Large intestine (tissue), 12 donors: ENCODE data around the gene VAPB. TPM values are rescaled to one million over a fixed set of nuclear protein-coding genes. Genes with fewer than 3 reads are reported as not detected.

Experiments used
- DNase-seq, 2 donors: peaks; one replicate each; pipeline versions ENCODE4 v3.0.0 to v3.0.0-alpha.2; 2013
- H3K27ac ChIP-seq: one replicate; pipeline ENCODE4 v1.5.1; 2013; ENCODE audit warnings: low read length
- H3K27me3 ChIP-seq: 2 replicates; pipeline ENCODE4 v1.6.1; 2013; ENCODE audit warnings: low read length; ENCODE audit not compliant: control insufficient read depth, insufficient read depth
- H3K36me3 ChIP-seq: 2 replicates; pipeline ENCODE4 v1.6.1; 2013; ENCODE audit warnings: low read length; ENCODE audit not compliant: control insufficient read depth, insufficient read depth
- H3K4me1 ChIP-seq: one replicate; pipeline ENCODE4 v1.6.1; 2013; ENCODE audit warnings: low read length; ENCODE audit not compliant: control insufficient read depth, insufficient read depth
- H3K4me3 ChIP-seq: one replicate; pipeline ENCODE4 v1.5.1; 2013; ENCODE audit warnings: low read length
- H3K9me3 ChIP-seq: one replicate; pipeline ENCODE4 v1.6.1; 2013; ENCODE audit warnings: mild to moderate bottlenecking, low read depth, low read length, moderate library complexity; ENCODE audit not compliant: control insufficient read depth
- WGBS: methylation state at CpG from one replicate; pipeline ENCODE4 v1.1.5; 2013; ENCODE audit warnings: low lambda C conversion rate; ENCODE audit not compliant: insufficient coverage; 5-methylcytosine and 5-hydroxymethylcytosine counted together
- long read RNA-seq, 11 donors: transcript quantifications; one replicate each; lab custom pipeline, GENCODE V29; 2026
- polyA plus RNA-seq: library from polyadenylated mRNA; unstranded; fragments of 120-200 nt; gene quantifications from one replicate; pipeline ENCODE4 v1.2.1, GENCODE V29; 2013

The VAPB gene
- 39.2 TPM for polyA plus RNA-seq
- long read RNA-seq, donor 1, full-length matches to known transcripts: 6 of 6 reads
- long read RNA-seq, donor 1, partial matches to known transcripts: 0 of 6 reads
- long read RNA-seq, donor 1, other reads (novel, unspliced or antisense): 0 of 6 reads
- long read RNA-seq, donor 2, full-length matches to known transcripts: 13 of 13 reads
- long read RNA-seq, donor 2, partial matches to known transcripts: 0 of 13 reads
- long read RNA-seq, donor 2, other reads (novel, unspliced or antisense): 0 of 13 reads
- long read RNA-seq, donor 3, full-length matches to known transcripts: 14 of 14 reads
- long read RNA-seq, donor 3, partial matches to known transcripts: 0 of 14 reads
- long read RNA-seq, donor 3, other reads (novel, unspliced or antisense): 0 of 14 reads
- long read RNA-seq, donor 4: 0 reads
- long read RNA-seq, donor 5, full-length matches to known transcripts: 6 of 6 reads
- long read RNA-seq, donor 5, partial matches to known transcripts: 0 of 6 reads
- long read RNA-seq, donor 5, other reads (novel, unspliced or antisense): 0 of 6 reads
- long read RNA-seq, donor 6, full-length matches to known transcripts: 18 of 18 reads
- long read RNA-seq, donor 6, partial matches to known transcripts: 0 of 18 reads
- long read RNA-seq, donor 6, other reads (novel, unspliced or antisense): 0 of 18 reads
- long read RNA-seq, donor 7, full-length matches to known transcripts: 3 of 3 reads
- long read RNA-seq, donor 7, partial matches to known transcripts: 0 of 3 reads
- long read RNA-seq, donor 7, other reads (novel, unspliced or antisense): 0 of 3 reads
- long read RNA-seq, donor 8, full-length matches to known transcripts: 20 of 20 reads
- long read RNA-seq, donor 8, partial matches to known transcripts: 0 of 20 reads
- long read RNA-seq, donor 8, other reads (novel, unspliced or antisense): 0 of 20 reads
- long read RNA-seq, donor 9, full-length matches to known transcripts: 11 of 11 reads
- long read RNA-seq, donor 9, partial matches to known transcripts: 0 of 11 reads
- long read RNA-seq, donor 9, other reads (novel, unspliced or antisense): 0 of 11 reads
- long read RNA-seq, donor 10, full-length matches to known transcripts: 25 of 25 reads
- long read RNA-seq, donor 10, partial matches to known transcripts: 0 of 25 reads
- long read RNA-seq, donor 10, other reads (novel, unspliced or antisense): 0 of 25 reads
- long read RNA-seq, donor 11, full-length matches to known transcripts: 6 of 6 reads
- long read RNA-seq, donor 11, partial matches to known transcripts: 0 of 6 reads
- long read RNA-seq, donor 11, other reads (novel, unspliced or antisense): 0 of 6 reads

GRCh38 chr20:58388882-58389323 lies at the start of gene VAPB:
VAPB (plus strand) TSS chr20:58389229; CDS start chr20:58389460, 231 bp downstream.
- H3K27ac ChIP-seq: peak within 1 kb of the TSS; percentile 81
- no CpG with 5 or more reads among the region's 51 CpGs for WGBS
- DNase-seq: peak; percentile 95 to 97
- peak within 1 kb of the TSS; percentile 83 for H3K4me3 ChIP-seq
- H3K4me1 ChIP-seq: peaks cover 14% of the 10 kb centered on the region
- peaks cover 12% of the 10 kb centered on the region for H3K36me3 ChIP-seq
- no peaks in the 10 kb centered on the region for H3K27me3 ChIP-seq
- H3K9me3 ChIP-seq: no peaks in the 10 kb centered on the region

GRCh38 chr20:58339741-58340140 lies 49.3 kb upstream of the VAPB start:
- Histone ChIP-seq H3K9me3 (no peaks in the 10 kb centered on the region), H3K27ac (no peak overlapping the region), H3K4me1 (no peaks in the 10 kb centered on the region), H3K36me3 (peaks cover 15% of the 10 kb centered on the region), H3K27me3 (no peaks in the 10 kb centered on the region), H3K4me3 (no peak overlapping the region)
- DNase-seq: no peak
- WGBS: 100% methylated on average over 1 of the region's 6 CpGs

GRCh38 chr20:58340151-58340550 lies 48.9 kb upstream of the VAPB start:
- no peak overlapping the region for H3K4me3 ChIP-seq
- WGBS: no CpG with 5 or more reads among the region's 4 CpGs
- DNase-seq: no peak
- no peaks in the 10 kb centered on the region for H3K27me3 ChIP-seq
- H3K4me1 ChIP-seq: no peaks in the 10 kb centered on the region
- no peak overlapping the region for H3K27ac ChIP-seq
- peaks cover 18% of the 10 kb centered on the region for H3K36me3 ChIP-seq
- H3K9me3 ChIP-seq: no peaks in the 10 kb centered on the region

GRCh38 chr20:58340853-58341252 lies 48.2 kb upstream of the VAPB start:
- Histone ChIP-seq H3K27me3 (no peaks in the 10 kb centered on the region), H3K4me3 (no peak overlapping the region), H3K27ac (no peak overlapping the region), H3K4me1 (no peaks in the 10 kb centered on the region), H3K36me3 (peaks cover 25% of the 10 kb centered on the region), H3K9me3 (no peaks in the 10 kb centered on the region)
- DNase-seq: no peak
- WGBS: no CpG with 5 or more reads among the region's 2 CpGs

- WGBS: 80% methylated on average over 1 of the region's 3 CpGs
- no peak for DNase-seq
- H3K9me3 ChIP-seq: no peaks in the 10 kb centered on the region
- H3K36me3 ChIP-seq: peaks cover 38% of the 10 kb centered on the region
- H3K27ac ChIP-seq: no peak overlapping the region
- H3K27me3 ChIP-seq: no peaks in the 10 kb centered on the region
- no peaks in the 10 kb centered on the region for H3K4me1 ChIP-seq
- no peak overlapping the region for H3K4me3 ChIP-seq
Measured at GRCh38 chr20:58342104-58342945, 46.7 kb upstream of the VAPB start.

GRCh38 chr20:58344741-58345140 lies 44.3 kb upstream of the VAPB start:
- H3K27me3 ChIP-seq: no peaks in the 10 kb centered on the region
- WGBS: 100% methylated on average over 1 of the region's 4 CpGs

GRCh38 chr20:58349570-58349969 lies 39.5 kb upstream of the VAPB start:
- Histone ChIP-seq H3K4me3 (no peak overlapping the region), H3K27me3 (no peaks in the 10 kb centered on the region), H3K4me1 (no peaks in the 10 kb centered on the region), H3K9me3 (no peaks in the 10 kb centered on the region), H3K36me3 (peaks cover 44% of the 10 kb centered on the region), H3K27ac (no peak overlapping the region)
- no peak for DNase-seq
- 100% methylated on average over 1 of the region's 3 CpGs for WGBS

More at GRCh38 chr20:58344741-58345140, 44.3 kb upstream of the VAPB start:
- no peak for DNase-seq
- Histone ChIP-seq H3K36me3 (peaks cover 47% of the 10 kb centered on the region), H3K9me3 (no peaks in the 10 kb centered on the region), H3K4me3 (no peak overlapping the region), H3K4me1 (no peaks in the 10 kb centered on the region), H3K27ac (no peak overlapping the region)

- peaks cover 42% of the 10 kb centered on the region for H3K36me3 ChIP-seq
- no CpG with 5 or more reads among the region's 2 CpGs for WGBS
- no peaks in the 10 kb centered on the region for H3K27me3 ChIP-seq
- no peak overlapping the region for H3K4me3 ChIP-seq
- no peak for DNase-seq
- no peaks in the 10 kb centered on the region for H3K9me3 ChIP-seq
- no peak overlapping the region for H3K27ac ChIP-seq
- no peaks in the 10 kb centered on the region for H3K4me1 ChIP-seq
Measured at GRCh38 chr20:58352468-58352867, 36.6 kb upstream of the VAPB start.

GRCh38 chr20:58359441-58359840 lies 29.6 kb upstream of the VAPB start:
- no peak overlapping the region for H3K27ac ChIP-seq
- H3K27me3 ChIP-seq: no peaks in the 10 kb centered on the region
- no peak overlapping the region for H3K4me3 ChIP-seq
- H3K9me3 ChIP-seq: no peaks in the 10 kb centered on the region
- peaks cover 47% of the 10 kb centered on the region for H3K36me3 ChIP-seq
- no peaks in the 10 kb centered on the region for H3K4me1 ChIP-seq
- DNase-seq: no peak
- 88% methylated on average over 1 of the region's 8 CpGs for WGBS
